ENCODE measurements around the gene KSR1. TPM values are rescaled to one million over a fixed set of nuclear protein-coding genes. Genes with fewer than 3 reads are reported as not detected.
A peak's percentile ranks its signal among the peaks of the same experiment; 100 is the strongest.

The KSR1 gene
- polyA plus RNA-seq, 3 donors, result 45.5 to 90.5 (median 49.0) TPM

- no peak for DNase-seq (ENCODE audit: extremely low read depth in 1 of 11, low read depth in 9 of 11, low spot score in 4 of 11)
Measured at GRCh38 chr17:27539794-27540317, 83.6 kb downstream of the KSR1 start.

DNA sequence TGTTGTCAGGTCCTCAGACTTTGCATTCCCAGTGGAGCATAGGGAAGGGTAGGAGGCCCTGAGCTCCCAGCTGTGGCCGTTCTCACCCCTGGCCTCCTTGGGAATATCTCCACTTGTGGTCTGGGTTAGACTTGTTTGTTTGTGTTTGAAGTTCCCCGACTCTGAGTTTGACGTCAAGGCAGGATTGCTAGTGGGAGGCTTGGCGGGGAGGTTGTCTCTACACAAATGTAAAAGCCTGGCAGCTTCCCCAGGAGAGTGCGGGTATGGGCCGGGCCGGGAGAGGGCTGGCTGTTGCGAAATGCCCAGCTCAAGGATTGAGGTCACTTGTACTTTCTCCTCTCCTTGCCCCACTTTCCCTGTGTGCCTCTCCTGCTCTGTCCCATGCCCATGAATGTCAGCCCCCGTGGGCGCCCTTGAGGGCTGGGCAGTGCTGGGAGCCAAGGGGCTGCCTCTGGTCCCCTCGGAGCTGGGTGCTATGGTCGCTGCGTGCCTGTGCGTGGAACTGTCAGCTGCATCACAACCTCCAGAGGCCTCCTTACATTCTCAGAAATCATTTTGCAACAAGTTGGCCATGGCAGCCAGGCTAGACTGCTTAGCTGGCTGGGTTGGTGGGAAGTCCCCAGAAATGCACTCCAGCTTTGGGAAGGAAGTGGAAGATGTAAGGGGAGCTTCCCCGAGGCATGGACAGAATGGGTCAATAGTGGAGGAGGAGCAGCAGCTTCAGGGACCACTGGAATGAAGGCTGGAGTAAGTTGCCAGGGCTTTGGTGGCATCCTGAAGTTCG, 84.3 kb downstream of the KSR1 start:
- no peak for DNase-seq (ENCODE audit: extremely low read depth in 1 of 11, low read depth in 9 of 11, low spot score in 4 of 11)

- DNase-seq (ENCODE audit: extremely low read depth in 1 of 11, low read depth in 9 of 11, low spot score in 4 of 11), result no peak
Measured at GRCh38 chr17:27541301-27542023, 85.2 kb downstream of the KSR1 start.

DNA sequence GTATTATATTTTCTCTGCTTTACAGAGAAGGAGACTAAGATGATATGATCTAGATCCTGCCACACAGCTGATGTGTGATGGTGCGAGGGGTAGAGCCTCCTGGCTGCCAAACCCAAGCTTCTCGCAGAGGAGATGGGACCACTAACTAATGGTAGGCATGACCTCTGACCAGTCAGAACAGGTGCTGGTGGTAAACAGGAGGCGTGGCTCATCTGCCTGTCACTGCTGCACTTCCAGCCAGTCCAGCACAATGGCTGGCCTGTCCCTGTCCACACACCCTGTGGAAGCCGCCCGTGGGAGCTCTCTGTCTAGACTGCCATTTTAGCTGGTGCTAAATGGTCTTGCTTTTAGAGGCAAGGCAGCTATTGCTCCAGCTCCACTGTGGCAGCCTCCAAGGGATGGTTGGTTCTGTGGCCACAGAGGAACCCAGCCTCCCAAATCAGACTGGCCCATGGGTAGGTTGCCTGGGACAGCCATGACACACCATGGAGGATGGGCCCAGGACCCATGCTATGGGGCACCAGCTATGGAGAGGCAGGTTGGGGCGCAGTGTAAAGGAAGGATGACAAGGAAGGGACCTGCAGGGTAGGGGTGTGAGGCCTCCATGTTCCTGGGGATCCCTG, 86.7 kb downstream of the KSR1 start:
- DNase-seq (ENCODE audit: extremely low read depth in 1 of 11, low read depth in 9 of 11, low spot score in 4 of 11), result no peak

GRCh38 chr17:27543464-27543856, 87.2 kb downstream of the KSR1 start:
- DNase-seq (ENCODE audit: extremely low read depth in 1 of 11, low read depth in 9 of 11, low spot score in 4 of 11), result no peak

DNA sequence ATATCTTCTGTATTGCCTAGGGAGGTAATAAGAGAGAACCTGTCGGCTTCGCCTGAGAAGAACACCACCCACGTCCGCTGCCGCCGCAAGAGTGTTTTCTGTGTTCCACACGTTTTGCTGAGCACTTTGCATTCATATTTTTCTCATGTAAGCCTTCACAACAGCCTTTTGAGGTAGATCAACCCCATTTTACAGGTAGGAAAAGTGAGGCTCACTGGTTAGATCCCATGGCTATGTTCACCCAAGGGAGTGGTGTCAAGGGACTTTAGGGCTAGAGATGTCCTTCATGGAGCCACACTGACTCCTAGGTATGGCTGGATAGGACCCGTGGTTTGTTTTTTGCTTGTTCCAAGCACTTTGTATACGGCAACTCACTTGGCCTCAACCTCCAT, 87.7 kb downstream of the KSR1 start:
- no peak for DNase-seq (ENCODE audit: extremely low read depth in 1 of 11, low read depth in 9 of 11, low spot score in 4 of 11)

- DNase-seq (ENCODE audit: extremely low read depth in 1 of 11, low read depth in 9 of 11, low spot score in 4 of 11), result no peak
Measured at GRCh38 chr17:27544350-27545131, 88.3 kb downstream of the KSR1 start.

- peak in 2 of 11 donors; percentile 46 to 47 for DNase-seq (ENCODE audit: extremely low read depth in 1 of 11, low read depth in 9 of 11, low spot score in 4 of 11)
Measured at GRCh38 chr17:27545562-27546229, 89.4 kb downstream of the KSR1 start.

GRCh38 chr17:27546624-27547300, 90.5 kb downstream of the KSR1 start:
- no peak for DNase-seq (ENCODE audit: extremely low read depth in 1 of 11, low read depth in 9 of 11, low spot score in 4 of 11)

DNA sequence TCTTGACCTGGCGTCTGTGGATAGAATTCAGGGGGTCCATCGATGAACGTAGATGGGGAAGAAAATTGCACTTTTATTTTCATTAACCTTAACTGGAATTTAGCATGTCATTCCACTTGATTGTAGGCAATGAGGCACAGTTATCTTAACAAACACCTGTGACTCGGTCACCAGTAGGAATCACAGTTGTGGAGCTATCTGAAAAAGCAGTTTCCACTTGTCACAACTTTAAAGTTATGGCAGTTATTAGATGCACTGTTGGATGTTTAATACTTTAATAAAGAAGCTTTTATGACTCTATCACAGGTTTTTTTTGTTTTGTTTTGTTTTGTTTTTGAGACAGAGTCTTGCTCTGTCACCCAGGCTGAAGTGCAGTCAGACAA, 91.0 kb downstream of the KSR1 start:
- DNase-seq (ENCODE audit: extremely low read depth in 1 of 11, low read depth in 9 of 11, low spot score in 4 of 11), result no peak

GRCh38 chr17:27548369-27548768, 92.1 kb downstream of the KSR1 start:
- no peak for DNase-seq (ENCODE audit: extremely low read depth in 1 of 11, low read depth in 9 of 11, low spot score in 4 of 11)

GRCh38 chr17:27549251-27549893, 93.1 kb downstream of the KSR1 start:
- DNase-seq (ENCODE audit: extremely low read depth in 1 of 11, low read depth in 9 of 11, low spot score in 4 of 11), result no peak

- no peak for DNase-seq (ENCODE audit: extremely low read depth in 1 of 11, low read depth in 9 of 11, low spot score in 4 of 11)
Measured at GRCh38 chr17:27550291-27550930, 94.2 kb downstream of the KSR1 start.

DNA sequence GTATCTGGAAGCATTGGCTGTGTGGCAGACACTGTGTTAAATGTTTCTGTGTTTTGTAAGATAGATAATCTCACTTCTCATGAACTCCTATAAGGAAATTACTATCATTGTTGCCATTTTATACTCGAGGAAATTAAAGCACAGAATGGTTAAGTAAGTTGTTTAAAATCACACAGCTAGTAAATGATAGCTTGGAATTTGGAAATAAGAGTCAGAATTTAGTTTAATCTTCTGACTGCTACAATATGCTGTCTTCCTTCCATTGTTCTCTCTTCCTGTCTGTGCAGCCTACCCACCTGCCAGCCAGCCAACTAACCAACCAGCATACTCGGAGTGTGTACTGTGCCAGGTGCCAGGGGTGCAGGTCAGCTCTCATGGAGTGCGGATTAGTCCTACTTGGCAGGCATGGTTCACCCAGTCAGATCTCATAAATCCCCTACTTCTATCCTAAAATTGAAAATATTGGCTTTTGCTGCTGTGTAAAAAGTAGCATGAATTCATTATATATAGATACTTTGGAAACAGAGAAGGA, 94.8 kb downstream of the KSR1 start:
- no peak for DNase-seq (ENCODE audit: extremely low read depth in 1 of 11, low read depth in 9 of 11, low spot score in 4 of 11)

GRCh38 chr17:27551701-27552248, 95.5 kb downstream of the KSR1 start:
- no peak for DNase-seq (ENCODE audit: extremely low read depth in 1 of 11, low read depth in 9 of 11, low spot score in 4 of 11)

GRCh38 chr17:27552276-27552732, 96.1 kb downstream of the KSR1 start:
- DNase-seq (ENCODE audit: extremely low read depth in 1 of 11, low read depth in 9 of 11, low spot score in 4 of 11), result no peak

All from renal cortex interstitium (tissue), 11 donors.